HL-60 (cell line): Measurements from ENCODE around the gene WDR70.

Source experiments
- DNase-seq, 2 experiments: peaks; one replicate each; pipeline ENCODE4 v3.0.0-alpha.2; 2010 to 2020; ENCODE audit warnings: low read depth in 1 of 2, low spot score in 1 of 2
- H3K27ac ChIP-seq: fragments of 250-450 bp; sonication (Bioruptor Pico); replicated peaks from 2 replicates; pipeline ENCODE4 v1.5.1; 2020; ENCODE audit warnings: mild to moderate bottlenecking, moderate library complexity
- H3K27me3 ChIP-seq: fragments of 250-450 bp; sonication (Bioruptor Pico); 2 replicates; pipeline ENCODE4 v1.5.1; 2021; ENCODE audit warnings: mild to moderate bottlenecking, moderate library complexity; ENCODE audit not compliant: insufficient read depth, poor library complexity, severe bottlenecking
- H3K4me3 ChIP-seq: replicated peaks from 2 replicates; pipeline ENCODE4 v1.5.1; 2011; ENCODE audit warnings: mild to moderate bottlenecking, control low read depth, low read length; ENCODE audit not compliant: insufficient read depth
- CTCF ChIP-seq: IDR thresholded peaks from one replicate; pipeline ENCODE4 v1.5.1; 2011; ENCODE audit warnings: low read length, control low read depth, inconsistent platforms; ENCODE audit not compliant: insufficient read depth
- GABPA ChIP-seq: IDR thresholded peaks from 2 replicates; pipeline ENCODE4 v1.6.1; 2012; ENCODE audit warnings: low read depth
- POLR2AphosphoS5 ChIP-seq: IDR thresholded peaks from 2 replicates; pipeline ENCODE4 v1.6.1; 2012; ENCODE audit warnings: low read depth
- REST ChIP-seq: IDR thresholded peaks from 2 replicates; pipeline ENCODE4 v1.6.1; 2012; ENCODE audit warnings: low read depth; ENCODE audit not compliant: insufficient replicate concordance
- SPI1 ChIP-seq: IDR thresholded peaks from 2 replicates; pipeline ENCODE4 v1.6.1; 2012; ENCODE audit warnings: low read depth, mild to moderate bottlenecking, borderline replicate concordance

The WDR70 gene

GRCh38 chr5:37799865-37800421, 420.8 kb downstream of the WDR70 start:
- TF ChIP-seq SPI1 (no peak), REST (no peak), GABPA (no peak), POLR2AphosphoS5 (no peak), CTCF (no peak)
- Histone ChIP-seq H3K27me3 (no peaks in the 10 kb centered on the region), H3K4me3 (no peak overlapping the region), H3K27ac (no peak overlapping the region)
- no peak for DNase-seq

- Histone ChIP-seq H3K27ac (no peak overlapping the region), H3K27me3 (no peaks in the 10 kb centered on the region), H3K4me3 (no peak overlapping the region)
- DNase-seq, result no peak
- TF ChIP-seq SPI1 (no peak), REST (no peak), POLR2AphosphoS5 (no peak), CTCF (no peak), GABPA (no peak)
These were observed 422.4 kb downstream of the WDR70 start for GRCh38 chr5:37801521-37801920.
